ENCODE results near the gene KIF5C. TPM values are rescaled to one million over a fixed set of nuclear protein-coding genes. Genes with fewer than 3 reads are reported as not detected.

The KIF5C gene
- total RNA-seq, 3 donors from 2014 or later: 2.7 to 13.3 (median 6.2) TPM

DNA sequence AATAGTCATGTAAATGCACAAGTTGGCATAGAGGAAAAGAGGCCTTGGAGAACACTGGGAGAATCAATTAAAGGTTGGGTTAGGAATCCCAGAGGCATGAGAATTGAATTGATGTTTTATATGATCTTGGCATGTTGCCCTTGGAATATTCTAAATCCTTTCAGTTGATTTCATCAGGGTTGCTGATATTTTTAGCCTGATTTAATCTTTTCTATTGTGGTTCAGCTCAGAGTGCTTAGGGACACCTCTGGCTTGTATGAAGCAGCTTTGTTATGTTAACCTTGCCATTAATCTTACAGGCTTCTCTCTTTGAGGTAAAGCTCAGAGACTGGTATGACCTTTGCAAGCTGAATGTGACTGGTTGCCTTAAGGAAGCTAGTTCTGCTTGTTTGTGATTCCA lies 99.1 kb downstream of the KIF5C start:
- no peaks in the 10 kb centered on the region for H3K36me3 ChIP-seq
- H3K4me3 ChIP-seq: no peak overlapping the region

DNA sequence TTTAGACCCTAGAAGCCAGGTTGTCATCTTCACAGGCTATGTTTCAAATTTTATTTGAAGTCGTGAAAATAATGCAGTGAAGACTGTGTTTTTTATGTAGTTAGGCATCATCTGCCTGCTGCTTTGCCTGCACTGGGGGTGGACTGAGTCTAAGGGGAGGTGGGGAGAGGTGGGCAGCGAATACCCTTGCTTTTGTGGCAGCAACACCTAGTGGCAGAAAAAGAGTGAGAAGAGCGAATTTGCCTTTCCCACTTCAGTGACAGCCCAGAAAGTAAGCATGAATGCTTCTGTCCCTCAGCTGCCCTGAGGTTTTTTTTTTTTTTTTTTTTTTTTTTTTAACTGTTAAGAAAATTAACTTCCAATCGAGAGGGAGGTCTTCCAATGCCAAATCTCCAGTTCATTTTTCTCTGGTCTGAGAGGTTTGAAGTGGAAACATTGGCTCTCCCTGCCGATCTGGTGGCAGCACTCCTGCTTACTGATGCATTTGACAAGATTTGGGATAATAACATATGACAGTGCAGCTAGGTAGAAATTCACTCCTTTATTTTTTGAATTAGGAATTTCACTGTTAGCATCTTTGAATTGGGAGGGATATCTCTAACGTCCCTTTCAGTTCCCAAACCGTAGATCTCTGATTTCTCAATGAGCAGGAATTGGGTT lies 103.1 kb downstream of the KIF5C start:
- Histone ChIP-seq H3K9me3 (no peaks in the 10 kb centered on the region), H3K4me1 (no peaks in the 10 kb centered on the region), H3K36me3 (no peaks in the 10 kb centered on the region), H3K27ac (no peak overlapping the region), H3K27me3 (no peaks in the 10 kb centered on the region), H3K4me3 (peak overlapping the region in 1 of 3 donors; percentile 20)
- TF ChIP-seq POLR2A (IDR thresholded peaks at IDR 0.05) (no peak), POLR2AphosphoS5 (IDR thresholded peaks at IDR 0.05) (no peak)
- TF ChIP-seq, protein P1, sequence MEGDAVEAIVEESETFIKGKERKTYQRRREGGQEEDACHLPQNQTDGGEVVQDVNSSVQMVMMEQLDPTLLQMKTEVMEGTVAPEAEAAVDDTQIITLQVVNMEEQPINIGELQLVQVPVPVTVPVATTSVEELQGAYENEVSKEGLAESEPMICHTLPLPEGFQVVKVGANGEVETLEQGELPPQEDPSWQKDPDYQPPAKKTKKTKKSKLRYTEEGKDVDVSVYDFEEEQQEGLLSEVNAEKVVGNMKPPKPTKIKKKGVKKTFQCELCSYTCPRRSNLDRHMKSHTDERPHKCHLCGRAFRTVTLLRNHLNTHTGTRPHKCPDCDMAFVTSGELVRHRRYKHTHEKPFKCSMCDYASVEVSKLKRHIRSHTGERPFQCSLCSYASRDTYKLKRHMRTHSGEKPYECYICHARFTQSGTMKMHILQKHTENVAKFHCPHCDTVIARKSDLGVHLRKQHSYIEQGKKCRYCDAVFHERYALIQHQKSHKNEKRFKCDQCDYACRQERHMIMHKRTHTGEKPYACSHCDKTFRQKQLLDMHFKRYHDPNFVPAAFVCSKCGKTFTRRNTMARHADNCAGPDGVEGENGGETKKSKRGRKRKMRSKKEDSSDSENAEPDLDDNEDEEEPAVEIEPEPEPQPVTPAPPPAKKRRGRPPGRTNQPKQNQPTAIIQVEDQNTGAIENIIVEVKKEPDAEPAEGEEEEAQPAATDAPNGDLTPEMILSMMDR (IDR thresholded peaks at IDR 0.05): no peak
- DNase-seq (ENCODE audit: low spot score in 2 of 2): no peak
- intact Hi-C loops (cut with DNase I; ENCODE audit: low total_unique reads): no loop called here

More for the DNA sequence above, 99.1 kb downstream of the KIF5C start:
- no peak for DNase-seq (ENCODE audit: low spot score in 2 of 2)
- H3K27ac ChIP-seq: no peak overlapping the region
- no peaks in the 10 kb centered on the region for H3K4me1 ChIP-seq
- TF ChIP-seq, protein P1 (IDR thresholded peaks at IDR 0.05): no peak
- TF ChIP-seq POLR2A (IDR thresholded peaks at IDR 0.05): no peak
- no peak for TF ChIP-seq POLR2AphosphoS5 (IDR thresholded peaks at IDR 0.05)
- H3K9me3 ChIP-seq: no peaks in the 10 kb centered on the region
- no peaks in the 10 kb centered on the region for H3K27me3 ChIP-seq
- intact Hi-C loops (cut with DNase I; ENCODE audit: low total_unique reads): no loop called here

DNA sequence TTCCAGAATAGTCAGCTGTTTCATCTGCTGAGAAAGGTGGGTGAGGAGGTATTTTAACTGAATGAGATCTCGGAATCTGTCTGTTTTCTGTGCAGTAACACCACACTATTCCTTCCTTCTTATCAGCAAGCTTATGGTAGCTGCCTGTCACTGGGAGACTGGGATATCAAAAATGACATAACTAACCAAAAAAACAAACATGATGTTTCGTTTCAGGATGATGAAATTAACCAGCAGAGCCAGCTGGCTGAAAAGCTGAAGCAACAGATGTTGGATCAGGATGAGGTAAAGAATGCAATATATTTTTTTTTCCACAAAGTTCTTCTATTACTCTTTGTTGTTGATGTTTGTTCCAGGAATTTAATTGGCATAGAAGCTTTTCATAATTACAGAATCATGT lies 103.7 kb downstream of the KIF5C start:
- no peaks in the 10 kb centered on the region for H3K27me3 ChIP-seq
- H3K27ac ChIP-seq: no peak overlapping the region
- H3K4me3 ChIP-seq: peak overlapping the region in 1 of 3 donors; percentile 20
- intact Hi-C loops (cut with DNase I; ENCODE audit: low total_unique reads): no loop called here
- TF ChIP-seq, protein P1 (IDR thresholded peaks at IDR 0.05): no peak
- TF ChIP-seq POLR2AphosphoS5 (IDR thresholded peaks at IDR 0.05) (peak in 1 of 3 donors; percentile 34), POLR2A (IDR thresholded peaks at IDR 0.05) (no peak)
- no peaks in the 10 kb centered on the region for H3K36me3 ChIP-seq
- DNase-seq (ENCODE audit: low spot score in 2 of 2): no peak
- H3K4me1 ChIP-seq: no peaks in the 10 kb centered on the region
- no peaks in the 10 kb centered on the region for H3K9me3 ChIP-seq

DNA sequence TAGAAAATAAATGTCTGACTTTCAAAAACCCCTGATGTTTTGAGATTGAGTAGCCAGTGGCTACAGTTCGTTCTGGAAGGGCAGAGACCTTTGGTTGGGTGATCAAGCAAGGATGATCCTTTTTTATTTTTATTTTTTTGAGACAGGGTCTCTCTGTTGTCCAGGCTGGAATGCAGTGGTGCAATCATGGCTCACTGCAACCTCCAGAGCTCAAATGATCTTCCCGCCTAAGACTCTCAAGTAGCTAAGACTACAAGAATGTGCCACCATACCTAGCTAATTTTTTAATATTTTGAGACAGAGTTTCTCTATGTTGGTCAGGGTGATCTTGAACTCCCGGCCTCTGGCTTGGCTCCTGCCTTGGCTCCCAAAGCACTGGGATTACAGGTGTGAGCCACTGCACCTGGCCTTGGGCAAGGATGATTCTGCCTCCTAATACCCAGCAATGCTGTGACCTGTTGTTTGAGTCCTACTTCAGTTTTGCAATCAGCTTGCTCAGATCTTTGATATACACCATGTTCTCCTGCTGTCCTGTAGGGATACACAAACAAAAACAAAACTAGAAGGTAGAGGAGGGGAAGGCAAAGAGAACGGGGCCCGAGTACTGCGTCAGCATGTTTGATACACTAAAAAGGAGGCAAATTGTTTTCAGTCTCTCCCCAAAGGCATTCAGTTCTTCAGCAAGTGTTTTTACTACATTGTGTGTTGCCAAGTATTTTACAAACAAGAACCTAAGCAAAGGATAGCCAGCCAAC lies 104.3 kb downstream of the KIF5C start:
- no peak for DNase-seq (ENCODE audit: low spot score in 2 of 2)

More for the DNA sequence above, 104.3 kb downstream of the KIF5C start:
- H3K9me3 ChIP-seq: no peaks in the 10 kb centered on the region
- H3K4me1 ChIP-seq: no peaks in the 10 kb centered on the region
- peak overlapping the region in 1 of 2 donors; percentile 16 for H3K27ac ChIP-seq
- TF ChIP-seq, protein P1 (IDR thresholded peaks at IDR 0.05): no peak
- no peak for TF ChIP-seq POLR2AphosphoS5 (IDR thresholded peaks at IDR 0.05)
- no peak for TF ChIP-seq POLR2A (IDR thresholded peaks at IDR 0.05)
- H3K36me3 ChIP-seq: no peaks in the 10 kb centered on the region
- H3K27me3 ChIP-seq: no peaks in the 10 kb centered on the region
- H3K4me3 ChIP-seq: no peak overlapping the region
- intact Hi-C loops (cut with DNase I; ENCODE audit: low total_unique reads): no loop called here

Measured in breast epithelium (tissue), 4 donors.